Chondrocyte (in vitro differentiated cells): Measurements from ENCODE around the gene PFKP. TPM values are rescaled to one million over a fixed set of nuclear protein-coding genes. Genes with fewer than 3 reads are reported as not detected.

Experiments
- DNase-seq: peaks from one replicate; pipeline ENCODE4 v3.0.0; 2021; ENCODE audit warnings: mixed read lengths, low spot score
- H3K27ac Mint-ChIP-seq: one replicate; pipeline ENCODE4 v1.8.0; 2021; ENCODE audit warnings: mild to moderate bottlenecking, moderate library complexity, mixed read lengths; ENCODE audit not compliant: unreplicated experiment
- H3K27me3 Mint-ChIP-seq: 2 replicates; pipeline ENCODE4 v1.8.0; 2021; ENCODE audit warnings: low read depth, mixed read lengths
- H3K36me3 Mint-ChIP-seq: 2 replicates; pipeline ENCODE4 v1.8.0; 2021; ENCODE audit warnings: low read depth, mixed read lengths
- H3K4me1 Mint-ChIP-seq: 2 replicates; pipeline ENCODE4 v1.8.0; 2021; ENCODE audit warnings: low read depth, mild to moderate bottlenecking, mixed read lengths
- H3K4me3 Mint-ChIP-seq: one replicate; pipeline ENCODE4 v1.8.0; 2021; ENCODE audit warnings: mild to moderate bottlenecking, moderate library complexity, mixed read lengths; ENCODE audit not compliant: unreplicated experiment
- H3K9me3 Mint-ChIP-seq: 2 replicates; pipeline ENCODE4 v1.8.0; 2021; ENCODE audit warnings: low read depth, mixed read lengths
- CTCF ChIP-seq: fragments of 200-600 bp; sonication (generic); IDR thresholded peaks from 2 replicates; pipeline ENCODE4 v1.5.0; 2021; ENCODE audit warnings: antibody characterized with exemption, mild to moderate bottlenecking, moderate library complexity
- total RNA-seq: library from RNA; stranded (reverse); gene quantifications from 3 replicates; pipeline ENCODE4 v1.2.1, GENCODE V29; 2021

The PFKP gene
- total RNA-seq, 1 donor from 2014 or later, result 182 TPM

GRCh38 chr10:3040069-3040468 lies 27.3 kb upstream of the PFKP start:
- Mint-ChIP-seq H3K4me3 (no peak overlapping the region), H3K27ac (no peak overlapping the region), H3K9me3 (no peaks in the 10 kb centered on the region), H3K4me1 (peaks cover 21% of the 10 kb centered on the region), H3K27me3 (no peaks in the 10 kb centered on the region), H3K36me3 (no peaks in the 10 kb centered on the region)
- no peak for DNase-seq
- TF ChIP-seq CTCF, result no peak

GRCh38 chr10:3042589-3042988 lies 24.8 kb upstream of the PFKP start:
- Mint-ChIP-seq H3K36me3 (no peaks in the 10 kb centered on the region), H3K9me3 (no peaks in the 10 kb centered on the region), H3K27ac (no peak overlapping the region), H3K4me1 (peaks cover 41% of the 10 kb centered on the region), H3K4me3 (no peak overlapping the region), H3K27me3 (no peaks in the 10 kb centered on the region)
- no peak for DNase-seq
- TF ChIP-seq CTCF, result no peak

GRCh38 chr10:3043512-3044368 lies 23.6 kb upstream of the PFKP start:
- TF ChIP-seq CTCF, result peak; percentile 97
- Mint-ChIP-seq H3K27me3 (no peaks in the 10 kb centered on the region), H3K9me3 (no peaks in the 10 kb centered on the region), H3K4me1 (peaks cover 52% of the 10 kb centered on the region), H3K27ac (peak overlapping the region; percentile 84), H3K4me3 (no peak overlapping the region), H3K36me3 (no peaks in the 10 kb centered on the region)
- DNase-seq, result no peak

GRCh38 chr10:3045471-3046209 lies 21.7 kb upstream of the PFKP start:
- H3K36me3 Mint-ChIP-seq, result no peaks in the 10 kb centered on the region
- peak; percentile 94 for DNase-seq
- TF ChIP-seq CTCF, result peak; percentile 71
- peaks cover 55% of the 10 kb centered on the region for H3K4me1 Mint-ChIP-seq
- peak overlapping the region; percentile 98 for H3K27ac Mint-ChIP-seq
- peak overlapping the region; percentile 60 for H3K4me3 Mint-ChIP-seq
- H3K27me3 Mint-ChIP-seq, result no peaks in the 10 kb centered on the region
- H3K9me3 Mint-ChIP-seq, result no peaks in the 10 kb centered on the region

GRCh38 chr10:3046210-3046779 lies 21.1 kb upstream of the PFKP start:
- DNase-seq, result no peak
- H3K9me3 Mint-ChIP-seq, result no peaks in the 10 kb centered on the region
- H3K4me3 Mint-ChIP-seq, result peak overlapping the region; percentile 53
- H3K27me3 Mint-ChIP-seq, result no peaks in the 10 kb centered on the region
- H3K27ac Mint-ChIP-seq, result peak overlapping the region; percentile 98
- no peak for TF ChIP-seq CTCF
- no peaks in the 10 kb centered on the region for H3K36me3 Mint-ChIP-seq
- H3K4me1 Mint-ChIP-seq, result peaks cover 55% of the 10 kb centered on the region
